ENCODE measurements around the gene PARS2.

The PARS2 gene

GRCh38 chr1:54721719-54722118, 42.6 kb downstream of the PARS2 start:
- DNase-seq: no peak

GRCh38 chr1:54716299-54717047, 47.9 kb downstream of the PARS2 start:
- DNase-seq: no peak

DNA sequence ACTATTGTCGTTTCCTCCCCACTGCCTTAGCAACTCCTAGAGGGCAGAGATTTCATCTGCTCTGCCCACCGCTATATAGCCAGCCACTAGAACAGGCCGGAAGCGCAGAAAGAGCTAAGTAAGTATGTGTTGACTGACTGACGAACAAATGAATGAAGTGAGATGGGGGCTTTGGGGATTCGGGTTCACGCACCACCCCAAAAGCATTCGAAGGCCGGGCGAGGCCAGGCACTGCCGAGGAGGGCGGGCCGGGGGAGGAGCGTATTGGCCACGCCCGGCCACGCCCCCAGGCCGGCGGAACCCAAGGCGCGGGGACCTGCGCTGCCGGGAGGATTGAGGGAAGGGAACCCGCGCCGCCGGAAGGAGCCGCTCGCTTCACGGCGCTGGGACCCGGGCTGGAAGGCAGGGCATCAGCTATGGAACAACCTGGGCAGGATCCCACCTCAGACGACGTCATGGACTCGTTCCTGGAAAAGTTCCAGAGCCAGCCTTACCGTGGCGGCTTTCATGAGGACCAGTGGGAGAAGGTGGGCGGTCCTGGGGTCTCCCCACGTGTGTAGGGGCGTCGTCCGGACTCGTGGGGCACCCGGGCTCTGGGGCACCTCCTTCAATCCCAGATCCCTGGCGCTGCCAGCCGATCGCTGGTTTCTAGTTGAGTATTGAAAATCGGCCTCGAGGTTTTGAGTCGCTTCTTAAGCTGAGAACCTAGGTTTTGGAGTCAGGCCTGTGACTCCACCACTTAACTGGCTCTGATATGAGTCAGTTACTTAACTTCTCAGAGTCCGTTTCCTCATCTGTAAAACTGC, 48.6 kb downstream of the PARS2 start, which contains the start of gene TTC4:
TSS of gene TTC4 (plus strand) at position 369 of the 806 bp plus-strand sequence. CDS start at position 417, 48 bp downstream.
- peak; percentile 87 for DNase-seq

DNA sequence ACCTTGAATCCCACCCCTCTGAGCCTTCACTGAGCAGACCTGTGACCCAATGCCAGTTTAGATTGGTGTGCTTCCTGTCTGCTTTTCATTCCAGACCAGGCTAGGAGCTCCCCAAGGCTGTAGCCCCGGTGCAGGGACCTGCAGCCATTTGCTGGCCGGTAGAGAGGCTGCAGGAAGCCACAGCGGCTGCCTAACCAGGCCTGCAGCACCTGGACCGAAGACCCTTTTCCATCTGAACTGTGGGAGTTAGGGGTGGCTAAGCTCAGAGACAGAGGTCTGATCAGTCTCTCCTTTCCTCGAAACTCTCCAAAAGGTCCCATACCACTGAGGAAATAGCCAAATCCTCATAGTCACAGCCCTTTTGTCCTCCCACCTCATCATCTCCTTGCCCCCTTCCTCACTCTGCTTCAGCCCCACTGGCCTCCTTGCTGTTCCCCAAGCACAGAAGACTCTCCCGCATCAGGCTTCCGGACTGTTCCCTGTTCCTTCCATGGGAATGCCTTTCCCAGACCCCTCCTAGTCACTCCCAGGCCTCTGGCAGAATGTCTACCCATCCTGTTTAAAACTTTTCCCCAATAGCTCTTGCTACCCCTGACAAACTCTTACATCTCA, 49.3 kb downstream of the PARS2 start:
- DNase-seq: no peak

DNA sequence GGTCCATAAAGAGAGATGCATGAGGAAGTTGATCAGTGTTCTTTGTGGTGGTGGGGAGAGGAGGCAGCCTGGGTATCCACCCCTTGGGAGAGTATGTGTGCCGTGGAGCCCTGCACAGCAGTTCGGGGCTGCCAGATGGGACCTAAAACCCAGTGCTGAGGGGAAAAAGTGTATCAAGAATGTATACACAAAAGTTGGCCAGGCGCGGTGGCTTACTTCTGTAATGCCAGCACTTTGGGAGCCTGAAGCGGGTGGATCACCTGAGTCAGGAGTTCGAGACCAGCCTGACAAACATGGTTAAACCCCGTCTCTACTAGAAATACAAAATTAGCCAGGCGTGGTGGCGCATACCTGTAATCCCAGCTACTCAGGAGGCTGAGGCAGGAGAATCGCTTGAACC, 52.8 kb downstream of the PARS2 start:
- DNase-seq: no peak

GRCh38 chr1:54710841-54711240, 53.5 kb downstream of the PARS2 start:
- DNase-seq: no peak

- no peak for DNase-seq
These were observed 53.9 kb downstream of the PARS2 start for GRCh38 chr1:54710434-54710833.

DNA sequence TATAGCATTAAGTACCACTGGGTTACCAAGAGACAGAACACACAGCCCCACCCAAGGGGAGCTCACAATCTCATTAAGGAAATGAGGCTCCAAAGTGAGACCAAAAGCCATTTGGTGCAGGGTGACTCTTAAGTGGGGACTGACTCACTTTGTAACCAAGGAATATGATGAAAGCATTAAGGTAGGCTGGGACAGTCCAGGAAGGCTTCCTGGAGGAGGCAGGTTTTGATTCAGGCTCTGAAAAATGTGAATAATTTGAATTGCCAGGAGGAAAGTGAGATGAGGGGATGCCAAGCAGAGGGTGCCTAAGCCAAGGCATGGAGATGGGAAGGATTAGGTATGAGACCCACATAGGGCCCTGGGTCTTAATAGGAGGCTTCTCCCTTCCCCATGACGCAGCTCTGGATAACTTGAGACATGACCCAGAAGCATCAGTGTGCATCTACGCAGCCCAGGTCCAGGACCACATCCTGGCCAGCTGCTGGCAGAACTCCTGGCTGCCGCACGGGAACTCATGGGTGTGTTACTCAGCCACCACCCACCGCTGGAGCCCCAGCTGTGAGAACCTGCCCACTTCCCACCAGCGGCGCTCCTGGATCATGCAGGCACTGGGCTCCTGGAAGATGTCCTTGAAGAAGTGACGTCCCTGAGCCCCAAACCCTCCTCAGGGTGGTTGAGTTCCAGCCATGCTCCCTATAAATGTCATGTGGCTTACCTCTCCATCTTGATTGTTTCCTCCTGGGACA, 54.6 kb downstream of the PARS2 start:
- no peak for DNase-seq

DNA sequence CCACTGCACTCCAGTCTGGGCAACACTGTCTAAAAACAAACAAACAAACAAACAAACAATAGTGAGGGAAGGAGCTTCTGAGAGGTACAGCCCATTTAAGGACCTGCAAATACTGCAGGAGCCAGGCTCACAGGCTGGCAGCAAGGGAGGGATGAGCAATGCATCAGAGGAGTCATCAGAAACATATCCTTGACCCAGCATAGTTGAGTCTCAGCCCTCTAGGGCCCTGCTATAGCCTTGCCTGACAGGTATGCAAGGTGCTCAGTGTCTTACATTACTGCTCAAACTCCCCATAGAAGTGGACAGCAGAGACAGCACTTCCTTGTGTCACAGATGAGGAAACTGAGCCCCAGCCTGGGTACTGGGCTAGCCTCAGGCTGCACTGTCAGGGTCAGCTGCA, 55.9 kb downstream of the PARS2 start:
- no peak for DNase-seq

All from activated CD4-positive, CD25-positive, alpha-beta regulatory T cell treated with anti-CD3 and anti-CD28 coated beads, Interleukin-2, amount 50 U/mL, for 72 hours (primary cell).